Heart right ventricle (tissue), 16 donors: Measurements from ENCODE around the gene LRRC8C. TPM values are rescaled to one million over a fixed set of nuclear protein-coding genes. Genes with fewer than 3 reads are reported as not detected.

ENCODE experiments used
- ATAC-seq, 8 donors: fragments of 200-7000 bp; cut with Tn5 transposase; one replicate each; pipeline ENCODE4 v1.9.1; 2020; ENCODE audit warnings: mild to moderate bottlenecking in 8 of 8, moderate library complexity in 8 of 8, moderate number of reproducible peaks in 1 of 8
- DNase-seq, 2 donors: peaks; one replicate each; pipeline ENCODE4 v3.0.0-alpha.2; 2020
- H3K27ac ChIP-seq, 10 donors: fragments of 200-600 bp; sonication (generic) in 2 of 10; one replicate each; pipeline versions ENCODE4 v1.5.0 to v1.8.0; 2020 to 2022; ENCODE audit warnings: mild to moderate bottlenecking in 3 of 10
- H3K27me3 ChIP-seq, 7 donors: fragments of 200-600 bp; one replicate each; pipeline ENCODE4 v1.8.0; 2021 to 2022; ENCODE audit warnings: mild to moderate bottlenecking in 2 of 7
- H3K36me3 ChIP-seq, 9 donors: fragments of 200-600 bp; sonication (generic) in 1 of 9; one replicate each; pipeline versions ENCODE4 v1.5.0 to v1.8.0; 2020 to 2022; ENCODE audit warnings: mild to moderate bottlenecking in 2 of 9
- H3K4me1 ChIP-seq, 9 donors: fragments of 200-600 bp; sonication (generic) in 1 of 9; one replicate each; pipeline versions ENCODE4 v1.5.0 to v1.8.0; 2020 to 2022; ENCODE audit warnings: mild to moderate bottlenecking in 4 of 9
- H3K4me3 ChIP-seq, 10 donors: fragments of 200-600 bp; sonication (generic) in 2 of 10; one replicate each; pipeline versions ENCODE4 v1.5.0 to v1.8.0; 2020 to 2022; ENCODE audit warnings: mild to moderate bottlenecking in 7 of 10, moderate library complexity in 2 of 10
- H3K9me3 ChIP-seq, 11 donors: fragments of 200-600 bp in 10 of 11; sonication (generic) in 2 of 11; one replicate each; pipeline versions ENCODE4 v1.5.0 to v1.8.0; 2013 to 2022; ENCODE audit warnings: mild to moderate bottlenecking in 2 of 11, control low read depth in 1 of 11, moderate library complexity in 1 of 11
- WGBS, 2 donors: extraction: QIAGEN DNeasy Blood & Tissue Kit; methylation state at CpG; one replicate each; pipeline ENCODE4 v1.1.7; 2013; ENCODE audit warnings: inconsistent platforms in 1 of 2; 5-methylcytosine and 5-hydroxymethylcytosine counted together
- intact Hi-C, 10 donors: fragments of 100-400 bp; cut with DNase I; formaldehyde crosslinking; loops; one replicate each; pipeline versions ENCODE4 v1.11.1 to v1.14.2; 2022
- polyA plus RNA-seq, 2 donors: library from polyadenylated mRNA; stranded (reverse); fragments of 200-250 nt; gene quantifications; one replicate each; pipeline ENCODE4 v1.2.3, GENCODE V29; 2013
- total RNA-seq, 10 donors: library from RNA; stranded (reverse); fragmentation: NEBNext Ultra II Directional in 3 of 10; extraction: Animal tissue kit (Norgen Biotek cat#: 25700) in 3 of 10; gene quantifications; one replicate each; pipeline versions ENCODE4 v1.2.1 to v1.2.4, GENCODE V29; 2021 to 2023
- TF ChIP-seq, protein P1 (sequence below), 9 donors: fragments of 200-600 bp; sonication (generic) in 2 of 9; IDR thresholded peaks; one replicate each; pipeline versions ENCODE4 v1.5.0 to v1.8.0; 2021 to 2022; ENCODE audit warnings: antibody characterized with exemption in 9 of 9, mild to moderate bottlenecking in 5 of 9, moderate library complexity in 1 of 9
- donor health status: Arrhythmogenic right ventricular cardiomyopathy.
- donor health status: ischemic (EF 13 %, LVEDD 7.1; RV severe dilation, severe dysfunction).
- donor health status: healthy with polysubstance abuse.
- donor health status: DM: no; HTN: yes; CAD: no.
- donor health status: DM: no; HTN: no; CAD: no.
- donor health status: ischemic (EF 25% LVEDD 6.9; RV normal size, moderate dysfunction).
- donor health status: ischemic (EF 25% LVEDD 5.7; RV mildly dilated, moderate dysfunction).
- donor health status: healthy.
- donor health status: DM: yes; HTN: yes; CAD: no.
- donor health status: Ischemic cardiomyopathy.
- donor health status: ischemic (EF 35%, LVEDD 5.7; RV mildly dilated, moderate dysfunction).
- donor health status: nonischemic (EF 11% LVEDD 7.7; RV severe dilation, severe dysfunction).
- donor health status: DM: yes; HTN: yes; CAD: no.
- donor health status: PGD.
- donor health status: ischemic (EF 29% LVEDD 5.4; RV normal size, mild dysfunction).
- donor health status: nonischemic (EF 23%, LVEDD 6.1; RV moderate dilation, normal function).

Gene LRRC8C
- total and polyA plus RNA-seq, 12 donors = 3.7 to 12.3 (median 8.2) TPM

DNA sequence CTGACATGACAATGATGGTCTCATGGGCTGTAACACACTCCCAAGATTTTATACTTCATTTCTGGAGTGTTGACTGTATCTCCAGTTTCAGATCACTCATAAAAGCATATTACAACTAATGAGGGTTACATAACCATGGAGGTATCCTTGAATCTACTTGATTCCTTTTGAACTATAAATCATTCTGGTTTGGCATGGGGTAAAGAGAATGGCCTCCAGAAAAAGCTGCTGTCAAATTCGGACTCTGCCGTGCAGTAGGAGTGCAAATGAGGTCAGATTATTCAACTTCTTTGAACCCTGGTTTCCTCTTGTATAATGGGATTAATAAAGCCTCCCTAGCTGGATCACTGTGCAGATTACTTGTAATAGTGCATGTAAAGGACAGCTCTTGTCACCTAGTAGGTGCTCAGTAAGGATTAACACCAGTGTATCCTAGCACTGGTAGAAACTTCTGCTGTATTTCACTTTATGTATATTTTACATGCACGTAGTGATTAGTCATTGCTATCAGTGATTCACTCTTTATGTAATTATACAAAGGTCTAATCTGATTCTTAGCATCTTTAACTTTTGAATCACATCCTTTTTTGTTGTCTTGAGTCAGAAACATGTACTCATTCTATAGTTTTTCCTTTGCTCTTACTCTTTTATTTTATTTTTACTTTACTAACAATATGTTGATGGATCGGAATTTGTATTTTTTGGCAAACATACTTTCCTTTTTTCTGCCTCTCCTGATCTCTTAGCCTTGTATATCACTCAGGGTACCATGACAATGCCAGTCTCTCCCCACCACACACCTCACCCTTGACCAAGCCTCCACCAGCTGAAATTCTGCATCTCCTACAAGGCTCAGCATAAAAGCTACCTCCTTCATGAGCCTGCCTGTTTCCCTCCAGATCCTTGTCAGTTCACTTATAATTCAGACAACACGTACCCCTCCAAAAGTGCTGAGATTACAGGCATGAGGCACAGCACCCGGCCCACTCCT is 3.2 kb downstream of the LRRC8C start:
- Histone ChIP-seq H3K4me1 (peaks cover 10 to 78% (median 45%) of the 10 kb centered on the region in 9 donors), H3K36me3 (no peaks in the 10 kb centered on the region), H3K27me3 (no peaks in the 10 kb centered on the region), H3K27ac (peak overlapping the region in 3 of 10 donors; percentile 19 to 99 (median 97)), H3K4me3 (peak overlapping the region in 6 of 10 donors; percentile 18 to 98 (median 96)), H3K9me3 (no peaks in the 10 kb centered on the region)
- intact Hi-C loops = loop anchor here in 8 of 10 donors (10.0 kb wide), 3 partner anchors 59 to 359 kb away; partner anchors contain the start of gene ZNF326 (in 2 of the 8)
- ATAC-seq = no peak
- DNase-seq = no peak
- 50 to 62% methylated on average over 6 of the region's 6 CpGs for WGBS, 2 donors
- TF ChIP-seq, protein P1, sequence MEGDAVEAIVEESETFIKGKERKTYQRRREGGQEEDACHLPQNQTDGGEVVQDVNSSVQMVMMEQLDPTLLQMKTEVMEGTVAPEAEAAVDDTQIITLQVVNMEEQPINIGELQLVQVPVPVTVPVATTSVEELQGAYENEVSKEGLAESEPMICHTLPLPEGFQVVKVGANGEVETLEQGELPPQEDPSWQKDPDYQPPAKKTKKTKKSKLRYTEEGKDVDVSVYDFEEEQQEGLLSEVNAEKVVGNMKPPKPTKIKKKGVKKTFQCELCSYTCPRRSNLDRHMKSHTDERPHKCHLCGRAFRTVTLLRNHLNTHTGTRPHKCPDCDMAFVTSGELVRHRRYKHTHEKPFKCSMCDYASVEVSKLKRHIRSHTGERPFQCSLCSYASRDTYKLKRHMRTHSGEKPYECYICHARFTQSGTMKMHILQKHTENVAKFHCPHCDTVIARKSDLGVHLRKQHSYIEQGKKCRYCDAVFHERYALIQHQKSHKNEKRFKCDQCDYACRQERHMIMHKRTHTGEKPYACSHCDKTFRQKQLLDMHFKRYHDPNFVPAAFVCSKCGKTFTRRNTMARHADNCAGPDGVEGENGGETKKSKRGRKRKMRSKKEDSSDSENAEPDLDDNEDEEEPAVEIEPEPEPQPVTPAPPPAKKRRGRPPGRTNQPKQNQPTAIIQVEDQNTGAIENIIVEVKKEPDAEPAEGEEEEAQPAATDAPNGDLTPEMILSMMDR (IDR thresholded peaks at IDR 0.05) = no peak

DNA sequence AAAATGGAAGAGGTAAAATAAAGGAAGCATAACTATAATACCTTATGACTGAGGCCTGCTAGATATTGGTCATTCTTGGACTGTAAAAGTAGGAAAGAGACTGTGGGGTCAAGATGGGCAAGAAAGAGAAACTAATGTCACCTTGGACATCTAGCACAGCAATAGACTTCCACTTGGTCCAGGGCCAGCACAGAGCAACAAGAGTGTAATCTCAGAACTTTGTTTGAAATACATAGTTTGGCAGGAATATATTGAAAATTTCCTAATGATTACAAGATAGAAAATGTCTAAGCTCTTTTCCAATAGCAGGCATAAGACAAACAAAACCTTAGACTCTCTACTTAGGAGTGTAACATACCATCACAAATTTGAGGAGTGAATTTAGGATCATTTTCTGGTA is 4.6 kb downstream of the LRRC8C start:
- Histone ChIP-seq H3K27ac (peak overlapping the region in 1 of 10 donors; percentile 97), H3K4me3 (peak overlapping the region in 2 of 10 donors; percentile 1 to 5), H3K4me1 (peaks cover 2 to 70% (median 38%) of the 10 kb centered on the region in 9 donors), H3K36me3 (no peaks in the 10 kb centered on the region), H3K9me3 (no peaks in the 10 kb centered on the region), H3K27me3 (no peaks in the 10 kb centered on the region)
- TF ChIP-seq, protein P1 (IDR thresholded peaks at IDR 0.05) = no peak
- no peak for DNase-seq
- ATAC-seq = no peak
- intact Hi-C loops = loop anchor here in 8 of 10 donors (10.0 kb wide), 3 partner anchors 57 to 357 kb away; partner anchors contain the start of gene ZNF326 (in 2 of the 8)

DNA sequence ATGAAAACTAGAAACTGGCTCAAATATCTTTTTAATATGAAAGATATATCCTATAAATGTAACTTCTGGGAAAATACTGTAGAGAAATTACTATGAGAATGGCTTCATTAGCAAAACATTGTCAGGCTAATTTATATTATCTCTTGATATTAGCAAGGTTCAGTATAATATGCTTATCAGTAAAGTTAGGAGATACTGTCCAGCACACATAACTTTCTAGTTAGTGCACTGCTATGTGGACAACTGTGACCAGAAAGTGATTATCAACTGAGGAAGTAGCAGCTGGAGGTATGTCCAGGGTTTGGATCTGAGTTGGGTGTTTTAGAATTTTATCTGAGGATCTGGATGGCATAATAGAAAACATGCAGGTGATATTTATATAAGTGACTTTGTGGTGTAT is 7.5 kb downstream of the LRRC8C start:
- Histone ChIP-seq H3K36me3 (no peaks in the 10 kb centered on the region), H3K9me3 (peaks cover 0 to 8% (median 0%) of the 10 kb centered on the region in 11 donors), H3K27me3 (no peaks in the 10 kb centered on the region), H3K4me3 (no peak overlapping the region), H3K4me1 (peaks cover 2 to 77% (median 58%) of the 10 kb centered on the region in 9 donors), H3K27ac (peak overlapping the region in 1 of 10 donors; percentile 4)
- ATAC-seq = no peak
- TF ChIP-seq, protein P1 (IDR thresholded peaks at IDR 0.05) = no peak
- DNase-seq = no peak
- intact Hi-C loops = no loop called here

DNA sequence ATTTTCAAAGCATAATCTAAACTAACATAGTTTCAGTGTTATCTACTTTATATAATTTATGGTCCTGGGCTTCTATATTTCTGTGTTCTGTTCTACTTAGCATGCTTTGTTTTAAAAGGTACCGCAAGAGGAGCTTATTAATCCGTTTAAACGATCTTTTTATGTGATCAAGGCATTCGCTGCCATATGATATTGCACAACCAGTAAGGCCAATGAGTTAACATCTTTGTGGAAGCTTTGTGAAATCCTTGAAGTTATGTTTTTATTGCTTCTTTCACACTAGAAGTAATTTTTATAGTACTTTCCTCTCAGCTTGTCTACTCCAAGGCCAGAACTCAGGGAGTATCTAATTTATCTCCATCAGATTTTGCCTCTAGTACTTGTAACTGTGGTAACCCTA is 8.9 kb downstream of the LRRC8C start:
- DNase-seq (no peak), ATAC-seq (no peak)
- Histone ChIP-seq H3K27me3 (no peaks in the 10 kb centered on the region), H3K9me3 (peaks cover 0 to 17% (median 10%) of the 10 kb centered on the region in 11 donors), H3K36me3 (peaks cover 0 to 4% (median 0%) of the 10 kb centered on the region in 9 donors), H3K4me3 (no peak overlapping the region), H3K4me1 (peaks cover 0 to 64% (median 47%) of the 10 kb centered on the region in 9 donors), H3K27ac (no peak overlapping the region)
- WGBS, 2 donors = 86 to 93% methylated on average over 4 of the region's 4 CpGs
- intact Hi-C loops = no loop called here
- TF ChIP-seq, protein P1 (IDR thresholded peaks at IDR 0.05) = no peak
